DND-41 (cell line): ENCODE data around the gene CTNNA3.

Experiments
- CTCF ChIP-seq: IDR thresholded peaks from 2 replicates; pipeline ENCODE4 v1.5.1; 2012; ENCODE audit warnings: borderline replicate concordance, low read length, moderate library complexity, mild to moderate bottlenecking; ENCODE audit not compliant: poor library complexity, severe bottlenecking; ENCODE audit errors: extremely low read depth
- EZH2 ChIP-seq: IDR thresholded peaks from 3 replicates; pipeline ENCODE4 v1.6.1; 2012; ENCODE audit warnings: borderline replicate concordance, low read depth, mild to moderate bottlenecking, moderate library complexity, low read length, inconsistent platforms; ENCODE audit not compliant: severe bottlenecking

GRCh38 chr10:67575532-67575931 lies 120.5 kb downstream of the CTNNA3 start:
- no peak for TF ChIP-seq CTCF
- TF ChIP-seq EZH2 = no peak
